SK-N-SH (cell line): ENCODE data around the gene PTPN14. TPM values are rescaled to one million over a fixed set of nuclear protein-coding genes. Genes with fewer than 3 reads are reported as not detected.

Experiments
- CTCF ChIA-PET: fragments of 300-600, 350-600 bp; formaldehyde crosslinking; extraction: SDS; loops from one replicate; lab custom pipeline; 2021; lab: Yijun Ruan, JAX
- POLR2A ChIA-PET: fragments of 350-600 bp; sonication (Branson Sonifier 250); formaldehyde crosslinking; extraction: SDS; loops from one replicate; lab custom pipeline; 2020; ENCODE audit warnings: antibody characterized with exemption, inconsistent platforms; lab: Yijun Ruan, JAX
- DNase-seq: peaks from one replicate; pipeline ENCODE4 v3.0.0; 2012
- H2AFZ ChIP-seq: fragments of 200-600 bp; sonication (generic); 2 replicates; pipeline ENCODE4 v1.8.1; 2016; ENCODE audit warnings: antibody characterized with exemption, mild to moderate bottlenecking, low read depth
- H3F3A ChIP-seq: fragments of 200-600 bp; sonication (generic); replicated peaks from 2 replicates; pipeline ENCODE3; 2016; ENCODE audit warnings: antibody characterized with exemption, mild to moderate bottlenecking; ENCODE audit not compliant: insufficient read depth
- H3K27ac ChIP-seq, 2 experiments: fragments of 200-500 bp in 1 of 2; fragments of 200-600 bp in 1 of 2; sonication (Bioruptor generic) in 1 of 2; sonication (generic), shearing (Covaris generic) in 1 of 2; 2 replicates each; pipeline versions ENCODE4 v1.5.1 to v1.6.1; 2014 to 2016; ENCODE audit warnings: low read depth in 2 of 2, inconsistent platforms in 1 of 2, low read length in 1 of 2, mild to moderate bottlenecking in 1 of 2, mixed read lengths in 1 of 2
- H3K27me3 ChIP-seq: fragments of 200-600 bp; sonication (generic), shearing (Covaris generic); 2 replicates; pipeline ENCODE4 v1.6.1; 2016; ENCODE audit warnings: mixed run types; ENCODE audit not compliant: insufficient read depth
- H3K36me3 ChIP-seq, 2 experiments: fragments of 200-500 bp in 1 of 2; fragments of 200-600 bp in 1 of 2; sonication (Bioruptor generic) in 1 of 2; sonication (generic) in 1 of 2; replicated peaks in 1 of 2; 2 replicates each; pipeline versions ENCODE3 to v1.5.1; 2014 to 2016; ENCODE audit warnings: low read length in 1 of 2, mild to moderate bottlenecking in 1 of 2; ENCODE audit not compliant: insufficient read depth in 2 of 2, control insufficient read depth in 1 of 2
- H3K4me1 ChIP-seq, 2 experiments: fragments of 200-500 bp in 1 of 2; fragments of 200-600 bp in 1 of 2; sonication (Bioruptor generic) in 1 of 2; sonication (generic), shearing (Covaris generic) in 1 of 2; 2 replicates each; pipeline versions ENCODE4 v1.5.1 to v1.6.1; 2014 to 2016; ENCODE audit warnings: low read depth in 1 of 2, low read length in 1 of 2, mixed run types in 1 of 2; ENCODE audit not compliant: insufficient read depth in 2 of 2, control insufficient read depth in 1 of 2
- H3K4me2 ChIP-seq: fragments of 200-600 bp; sonication (generic), shearing (Covaris generic); 2 replicates; pipeline ENCODE4 v1.6.1; 2017; ENCODE audit warnings: mixed run types
- H3K4me3 ChIP-seq, 2 experiments: fragments of 200-500 bp in 1 of 2; fragments of 200-600 bp in 1 of 2; sonication (Bioruptor generic) in 1 of 2; sonication (generic), shearing (Covaris generic) in 1 of 2; 2 replicates each; pipeline versions ENCODE4 v1.5.1 to v1.8.1; 2014 to 2016; ENCODE audit warnings: low read depth in 2 of 2, inconsistent platforms in 1 of 2, low read length in 1 of 2, mild to moderate bottlenecking in 1 of 2, mixed read lengths in 1 of 2, moderate library complexity in 1 of 2
- H3K79me2 ChIP-seq: fragments of 200-600 bp; sonication (generic); 2 replicates; pipeline ENCODE4 v1.8.1; 2017; ENCODE audit warnings: mild to moderate bottlenecking; ENCODE audit not compliant: insufficient read depth
- H3K9ac ChIP-seq: fragments of 200-600 bp; sonication (generic); 2 replicates; pipeline ENCODE4 v1.6.1; 2017; ENCODE audit warnings: mixed run types
- H3K9me2 ChIP-seq: fragments of 200-600 bp; sonication (generic); 2 replicates; pipeline ENCODE4 v1.6.1; 2017; ENCODE audit warnings: mixed run types
- H3K9me3 ChIP-seq: fragments of 200-600 bp; sonication (generic); 2 replicates; pipeline ENCODE4 v1.6.1; 2017; ENCODE audit warnings: mixed run types, mild to moderate bottlenecking, moderate library complexity
- H4K20me1 ChIP-seq: fragments of 200-600 bp; sonication (generic); 2 replicates; pipeline ENCODE4 v1.6.1; 2017; ENCODE audit warnings: mild to moderate bottlenecking, mixed run types; ENCODE audit not compliant: insufficient read depth
- EZH2phosphoT487 ChIP-seq: fragments of 200-600 bp; sonication (generic); IDR thresholded peaks from 2 replicates; pipeline ENCODE4 v1.6.1; 2017; ENCODE audit warnings: low read depth, mixed run types, mild to moderate bottlenecking, antibody characterized with exemption, moderate library complexity, borderline replicate concordance
- FOSL2 ChIP-seq: IDR thresholded peaks from 2 replicates; pipeline ENCODE4 v1.4.0; 2012; ENCODE audit warnings: low read depth, mild to moderate bottlenecking, moderate library complexity, borderline replicate concordance
- FOXJ3 ChIP-seq: sonication (generic); formaldehyde crosslinking; IDR thresholded peaks from 2 replicates; pipeline ENCODE4 v1.5.1; 2020; ENCODE audit warnings: mild to moderate bottlenecking, missing genetic modification reagents
- GATA2 ChIP-seq: sonication (generic); formaldehyde crosslinking; IDR thresholded peaks from 2 replicates; pipeline ENCODE4 v1.5.0; 2020; ENCODE audit warnings: mild to moderate bottlenecking, missing genetic modification reagents
- JUND ChIP-seq: IDR thresholded peaks from 2 replicates; pipeline ENCODE4 v1.4.0; 2012
- NRF1 ChIP-seq: IDR thresholded peaks from 2 replicates; pipeline ENCODE4 v1.6.1; 2012; ENCODE audit warnings: low read depth, mild to moderate bottlenecking, low read length
- POLR2AphosphoS5 ChIP-seq: IDR thresholded peaks from 2 replicates; pipeline ENCODE4 v1.6.1; 2012; ENCODE audit warnings: low read depth, low read length
- RAD21 ChIP-seq: IDR thresholded peaks from 2 replicates; pipeline ENCODE4 v1.6.1; 2012; ENCODE audit warnings: mild to moderate bottlenecking, low read length
- RFX5 ChIP-seq: IDR thresholded peaks from 2 replicates; pipeline ENCODE4 v1.6.1; 2012; ENCODE audit warnings: mild to moderate bottlenecking, improper control_type of control experiment, low read length
- WGBS: methylation state at CpG from one replicate; pipeline ENCODE4 v1.1.6; 2017; ENCODE audit warnings: low lambda C conversion rate; 5-methylcytosine and 5-hydroxymethylcytosine counted together
- polyA plus RNA-seq, 3 experiments: library from polyadenylated mRNA; depleted of rRNA; stranded (reverse); fragments of >200 nt; gene quantifications; 2 replicates each; pipeline ENCODE4 v1.2.3, GENCODE V29; 2012
- TF ChIP-seq, protein P1 (sequence below): IDR thresholded peaks from 2 replicates; pipeline ENCODE4 v1.6.1; 2012; ENCODE audit warnings: mild to moderate bottlenecking, low read depth, low read length, moderate library complexity
- TF ChIP-seq, protein P2 (sequence below): fragments of 200-600 bp; sonication (generic); IDR thresholded peaks from 2 replicates; pipeline ENCODE4 v1.6.1; 2017; ENCODE audit warnings: antibody characterized with exemption, mild to moderate bottlenecking, moderate library complexity

The PTPN14 gene
- polyA plus RNA-seq, 1 of the 3 experiments (the other 2 are of a cell fraction) = 12.8 TPM

DNA sequence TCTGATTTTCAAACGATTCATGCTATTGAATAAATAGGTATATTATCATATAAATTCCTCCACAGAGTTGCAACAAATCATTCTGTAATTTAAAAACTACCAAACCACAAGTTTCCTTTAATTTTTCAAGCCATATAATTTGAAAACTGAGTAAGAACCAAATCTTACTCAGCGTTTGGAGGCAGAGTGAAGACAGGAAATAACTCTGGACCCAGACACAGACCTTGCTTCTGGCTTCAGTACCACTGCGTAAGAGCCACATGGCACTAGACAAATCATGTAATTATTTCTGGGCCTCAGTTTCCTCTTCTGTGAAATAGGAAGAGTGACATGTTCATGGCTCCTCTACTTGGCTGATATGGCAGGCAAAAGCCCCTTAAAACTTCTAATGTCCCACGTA, 188.0 kb downstream of the PTPN14 start (continued):
- no peak for TF ChIP-seq GATA2 (CRISPR knock-in tag)
- TF ChIP-seq JUND = 0 out of 2 replicates have a peak, but pooled peaks have one; percentile 6
- no peak for TF ChIP-seq FOXJ3
- TF ChIP-seq RFX5 = no peak
- no peak for TF ChIP-seq EZH2phosphoT487
- no peak for TF ChIP-seq RAD21
- TF ChIP-seq, protein P1, sequence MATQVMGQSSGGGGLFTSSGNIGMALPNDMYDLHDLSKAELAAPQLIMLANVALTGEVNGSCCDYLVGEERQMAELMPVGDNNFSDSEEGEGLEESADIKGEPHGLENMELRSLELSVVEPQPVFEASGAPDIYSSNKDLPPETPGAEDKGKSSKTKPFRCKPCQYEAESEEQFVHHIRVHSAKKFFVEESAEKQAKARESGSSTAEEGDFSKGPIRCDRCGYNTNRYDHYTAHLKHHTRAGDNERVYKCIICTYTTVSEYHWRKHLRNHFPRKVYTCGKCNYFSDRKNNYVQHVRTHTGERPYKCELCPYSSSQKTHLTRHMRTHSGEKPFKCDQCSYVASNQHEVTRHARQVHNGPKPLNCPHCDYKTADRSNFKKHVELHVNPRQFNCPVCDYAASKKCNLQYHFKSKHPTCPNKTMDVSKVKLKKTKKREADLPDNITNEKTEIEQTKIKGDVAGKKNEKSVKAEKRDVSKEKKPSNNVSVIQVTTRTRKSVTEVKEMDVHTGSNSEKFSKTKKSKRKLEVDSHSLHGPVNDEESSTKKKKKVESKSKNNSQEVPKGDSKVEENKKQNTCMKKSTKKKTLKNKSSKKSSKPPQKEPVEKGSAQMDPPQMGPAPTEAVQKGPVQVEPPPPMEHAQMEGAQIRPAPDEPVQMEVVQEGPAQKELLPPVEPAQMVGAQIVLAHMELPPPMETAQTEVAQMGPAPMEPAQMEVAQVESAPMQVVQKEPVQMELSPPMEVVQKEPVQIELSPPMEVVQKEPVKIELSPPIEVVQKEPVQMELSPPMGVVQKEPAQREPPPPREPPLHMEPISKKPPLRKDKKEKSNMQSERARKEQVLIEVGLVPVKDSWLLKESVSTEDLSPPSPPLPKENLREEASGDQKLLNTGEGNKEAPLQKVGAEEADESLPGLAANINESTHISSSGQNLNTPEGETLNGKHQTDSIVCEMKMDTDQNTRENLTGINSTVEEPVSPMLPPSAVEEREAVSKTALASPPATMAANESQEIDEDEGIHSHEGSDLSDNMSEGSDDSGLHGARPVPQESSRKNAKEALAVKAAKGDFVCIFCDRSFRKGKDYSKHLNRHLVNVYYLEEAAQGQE = no peak
- TF ChIP-seq POLR2AphosphoS5 = peak; percentile 24; the same call in 1 of the 2 replicates
- TF ChIP-seq NRF1 = no peak
- TF ChIP-seq, all 33 proteins: peak for 4

GRCh38 chr1:214362188-214362882, 189.1 kb downstream of the PTPN14 start:
- 0 out of 2 replicates have a peak, but pooled peaks have one; percentile 20 for TF ChIP-seq FOSL2
- TF ChIP-seq, protein P1 = no peak
- TF ChIP-seq, protein P2, sequence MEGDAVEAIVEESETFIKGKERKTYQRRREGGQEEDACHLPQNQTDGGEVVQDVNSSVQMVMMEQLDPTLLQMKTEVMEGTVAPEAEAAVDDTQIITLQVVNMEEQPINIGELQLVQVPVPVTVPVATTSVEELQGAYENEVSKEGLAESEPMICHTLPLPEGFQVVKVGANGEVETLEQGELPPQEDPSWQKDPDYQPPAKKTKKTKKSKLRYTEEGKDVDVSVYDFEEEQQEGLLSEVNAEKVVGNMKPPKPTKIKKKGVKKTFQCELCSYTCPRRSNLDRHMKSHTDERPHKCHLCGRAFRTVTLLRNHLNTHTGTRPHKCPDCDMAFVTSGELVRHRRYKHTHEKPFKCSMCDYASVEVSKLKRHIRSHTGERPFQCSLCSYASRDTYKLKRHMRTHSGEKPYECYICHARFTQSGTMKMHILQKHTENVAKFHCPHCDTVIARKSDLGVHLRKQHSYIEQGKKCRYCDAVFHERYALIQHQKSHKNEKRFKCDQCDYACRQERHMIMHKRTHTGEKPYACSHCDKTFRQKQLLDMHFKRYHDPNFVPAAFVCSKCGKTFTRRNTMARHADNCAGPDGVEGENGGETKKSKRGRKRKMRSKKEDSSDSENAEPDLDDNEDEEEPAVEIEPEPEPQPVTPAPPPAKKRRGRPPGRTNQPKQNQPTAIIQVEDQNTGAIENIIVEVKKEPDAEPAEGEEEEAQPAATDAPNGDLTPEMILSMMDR = no peak
- Histone ChIP-seq H2AFZ (no peak overlapping the region), H3K4me3 (no peak overlapping the region), H3K36me3 (peaks cover 38 to 58% of the 10 kb centered on the region in 2 experiments), H3K27me3 (no peaks in the 10 kb centered on the region), H3K9me3 (no peaks in the 10 kb centered on the region), H3K4me1 (peaks cover 0 to 23% of the 10 kb centered on the region in 2 experiments; a peak in 2 of 4 replicates), H3K9ac (no peak overlapping the region), H3K4me2 (no peak overlapping the region), H3F3A (peaks cover 31% of the 10 kb centered on the region), H3K27ac (peak overlapping the region in 1 of 2 experiments; percentile 53; a peak in 2 of 4 replicates), H4K20me1 (peaks cover 3% of the 10 kb centered on the region; the same call in 1 of the 2 replicates), H3K79me2 (peaks cover 32% of the 10 kb centered on the region), H3K9me2 (no peaks in the 10 kb centered on the region)
- POLR2A ChIA-PET = no interaction called here
- 91% methylated on average over 8 of the region's 9 CpGs for WGBS
- CTCF ChIA-PET = interaction anchor here (1.1 to 1.2 kb wide), 2 partner anchors 30 to 100 kb away, joined by 3 to 5 read pairs; no protein-coding TSS in a partner anchor
- no peak for DNase-seq
